NB4 (cell line): ENCODE results near the gene CAND2.

Experiments
- DNase-seq: peaks from one replicate; pipeline ENCODE4 v3.0.0; 2010; ENCODE audit warnings: low read depth
- H3K4me3 ChIP-seq: one replicate; pipeline ENCODE4 v1.5.1; 2011; ENCODE audit warnings: mild to moderate bottlenecking, low read depth, low read length, moderate library complexity
- MYC ChIP-seq: IDR thresholded peaks from 2 replicates; pipeline ENCODE4 v1.6.1; 2011; ENCODE audit warnings: low read depth, low read length
- POLR2A ChIP-seq: IDR thresholded peaks from 2 replicates; pipeline ENCODE4 v1.6.1; 2011; ENCODE audit warnings: mild to moderate bottlenecking; ENCODE audit not compliant: insufficient read length; ENCODE audit errors: extremely low read depth
- TF ChIP-seq, protein P1 (sequence below): IDR thresholded peaks from 2 replicates; pipeline ENCODE4 v1.6.1; 2011; ENCODE audit warnings: low read depth, low read length
- TF ChIP-seq, protein P2 (sequence below): IDR thresholded peaks from one replicate; pipeline ENCODE4 v1.5.1; 2012; ENCODE audit warnings: low read depth, low read length

The CAND2 gene

GRCh38 chr3:12854565-12854964, 58.1 kb downstream of the CAND2 start:
- TF ChIP-seq, protein P1, sequence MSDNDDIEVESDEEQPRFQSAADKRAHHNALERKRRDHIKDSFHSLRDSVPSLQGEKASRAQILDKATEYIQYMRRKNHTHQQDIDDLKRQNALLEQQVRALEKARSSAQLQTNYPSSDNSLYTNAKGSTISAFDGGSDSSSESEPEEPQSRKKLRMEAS, result no peak
- TF ChIP-seq POLR2A, result no peak
- TF ChIP-seq, protein P2, sequence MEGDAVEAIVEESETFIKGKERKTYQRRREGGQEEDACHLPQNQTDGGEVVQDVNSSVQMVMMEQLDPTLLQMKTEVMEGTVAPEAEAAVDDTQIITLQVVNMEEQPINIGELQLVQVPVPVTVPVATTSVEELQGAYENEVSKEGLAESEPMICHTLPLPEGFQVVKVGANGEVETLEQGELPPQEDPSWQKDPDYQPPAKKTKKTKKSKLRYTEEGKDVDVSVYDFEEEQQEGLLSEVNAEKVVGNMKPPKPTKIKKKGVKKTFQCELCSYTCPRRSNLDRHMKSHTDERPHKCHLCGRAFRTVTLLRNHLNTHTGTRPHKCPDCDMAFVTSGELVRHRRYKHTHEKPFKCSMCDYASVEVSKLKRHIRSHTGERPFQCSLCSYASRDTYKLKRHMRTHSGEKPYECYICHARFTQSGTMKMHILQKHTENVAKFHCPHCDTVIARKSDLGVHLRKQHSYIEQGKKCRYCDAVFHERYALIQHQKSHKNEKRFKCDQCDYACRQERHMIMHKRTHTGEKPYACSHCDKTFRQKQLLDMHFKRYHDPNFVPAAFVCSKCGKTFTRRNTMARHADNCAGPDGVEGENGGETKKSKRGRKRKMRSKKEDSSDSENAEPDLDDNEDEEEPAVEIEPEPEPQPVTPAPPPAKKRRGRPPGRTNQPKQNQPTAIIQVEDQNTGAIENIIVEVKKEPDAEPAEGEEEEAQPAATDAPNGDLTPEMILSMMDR, result no peak
- no peak for TF ChIP-seq MYC
- no peak for DNase-seq
- H3K4me3 ChIP-seq, result no peak overlapping the region

GRCh38 chr3:12856626-12857025, 60.1 kb downstream of the CAND2 start:
- DNase-seq, result no peak
- TF ChIP-seq, protein P2, result no peak
- TF ChIP-seq POLR2A, result no peak
- TF ChIP-seq, protein P1, result no peak
- no peak for TF ChIP-seq MYC
- no peak overlapping the region for H3K4me3 ChIP-seq

DNA sequence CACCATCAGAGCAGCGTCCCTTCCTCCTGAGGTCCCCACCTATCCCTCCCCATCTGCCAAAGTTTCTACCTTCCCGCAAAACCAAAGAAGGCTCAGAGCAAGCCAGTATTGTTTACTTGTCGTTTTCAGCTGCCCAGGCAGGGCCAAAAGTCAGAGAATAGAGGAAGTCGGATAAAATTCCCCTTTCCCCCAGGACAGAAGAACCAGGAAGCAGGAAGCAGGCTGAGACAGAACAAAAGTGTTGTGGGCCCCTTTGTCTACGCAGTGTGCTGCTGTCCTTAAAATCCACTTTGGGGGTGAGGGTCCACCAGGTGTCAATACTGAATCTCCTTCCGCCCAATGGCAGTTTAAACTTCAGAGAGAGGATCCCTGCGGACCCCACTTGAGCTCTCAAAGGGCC, 63.4 kb downstream of the CAND2 start:
- TF ChIP-seq, protein P2, result no peak
- TF ChIP-seq MYC, result no peak
- TF ChIP-seq, protein P1, result no peak
- no peak for TF ChIP-seq POLR2A
- DNase-seq, result no peak
- no peak overlapping the region for H3K4me3 ChIP-seq

GRCh38 chr3:12861611-12862010, 65.1 kb downstream of the CAND2 start:
- no peak for DNase-seq
- TF ChIP-seq, protein P2, result no peak
- TF ChIP-seq, protein P1, result no peak
- TF ChIP-seq MYC (no peak), POLR2A (no peak)
- H3K4me3 ChIP-seq, result no peak overlapping the region

DNA sequence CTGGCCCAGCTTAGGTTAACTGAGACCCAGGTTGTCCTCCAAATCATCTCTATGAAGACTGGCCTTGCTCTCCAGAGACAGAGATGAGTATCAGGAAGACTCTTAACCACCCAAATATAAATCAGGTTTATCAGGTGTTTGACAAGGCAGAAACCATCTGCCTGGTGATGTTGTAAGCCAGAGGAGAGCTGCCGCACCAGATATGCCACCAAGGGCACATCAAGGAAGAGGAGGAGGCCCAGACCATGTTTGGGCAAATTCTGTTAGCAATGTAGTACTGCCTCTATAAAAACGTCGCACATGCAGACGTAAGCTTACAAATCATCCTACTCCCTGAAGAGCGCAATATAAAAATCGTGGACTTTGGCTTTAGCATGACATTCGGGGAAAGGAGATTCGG, 65.9 kb downstream of the CAND2 start:
- TF ChIP-seq MYC (no peak), POLR2A (no peak)
- TF ChIP-seq, protein P1, result no peak
- TF ChIP-seq, protein P2, result no peak
- DNase-seq, result no peak
- no peak overlapping the region for H3K4me3 ChIP-seq

- TF ChIP-seq POLR2A (no peak), MYC (no peak)
- TF ChIP-seq, protein P2, result no peak
- TF ChIP-seq, protein P1, result no peak
- no peak for DNase-seq
- H3K4me3 ChIP-seq, result no peak overlapping the region
Observed at GRCh38 chr3:12865271-12865670, 68.8 kb downstream of the CAND2 start.
